H1 (cell line): ENCODE measurements around the gene ASB6. TPM values are rescaled to one million over a fixed set of nuclear protein-coding genes. Genes with fewer than 3 reads are reported as not detected.

Experiments
- CTCF ChIA-PET: fragments of 300-600 bp; sonication (Branson Sonifier 250); formaldehyde crosslinking; loops from one replicate; lab custom pipeline; 2021; ENCODE audit not compliant: partially characterized antibody; lab: Charles Lee
- POLR2A ChIA-PET: fragments of 300-600 bp; sonication (Branson Sonifier 250); formaldehyde crosslinking; loops from one replicate; lab custom pipeline; 2021; ENCODE audit warnings: inconsistent platforms; ENCODE audit not compliant: partially characterized antibody; lab: Charles Lee
- DNase-seq, 2 experiments: peaks; one replicate each; pipeline versions ENCODE4 v3.0.0 to v3.0.0-alpha.2; 2010 to 2022; ENCODE audit warnings: low spot score in 2 of 2, low read depth in 1 of 2, mixed read lengths in 1 of 2
- FAIRE-seq: peaks from 2 replicates; lab custom pipeline; 2011; peaks lifted over from hg19 to GRCh38; lab: Jason Lieb, UNC
- H2AFZ ChIP-seq: 2 replicates; pipeline ENCODE4 v1.8.1; 2012; ENCODE audit warnings: low read length, inconsistent platforms
- H2AK5ac ChIP-seq: 2 replicates; pipeline ENCODE4 v1.6.1; 2013; ENCODE audit warnings: low read depth, low read length
- H2BK120ac ChIP-seq: replicated peaks from 2 replicates; pipeline ENCODE3; 2013; ENCODE audit warnings: low read depth, low read length, inconsistent platforms
- H2BK12ac ChIP-seq: 2 replicates; pipeline ENCODE4 v1.6.1; 2013; ENCODE audit warnings: low read depth, low read length
- H2BK15ac ChIP-seq: 2 replicates; pipeline ENCODE4 v1.6.1; 2013; ENCODE audit warnings: low read length
- H2BK20ac ChIP-seq: 2 replicates; pipeline ENCODE4 v1.6.1; 2013; ENCODE audit warnings: low read length
- H2BK5ac ChIP-seq: 2 replicates; pipeline ENCODE4 v1.6.1; 2013; ENCODE audit warnings: low read depth, low read length
- H3K14ac ChIP-seq: 2 replicates; pipeline ENCODE4 v1.6.1; 2013; ENCODE audit warnings: inconsistent platforms; ENCODE audit not compliant: insufficient read length
- H3K18ac ChIP-seq: 2 replicates; pipeline ENCODE4 v1.6.1; 2013; ENCODE audit warnings: low read length; ENCODE audit errors: extremely low read depth
- H3K23ac ChIP-seq: 2 replicates; pipeline ENCODE4 v1.6.1; 2013; ENCODE audit warnings: inconsistent platforms; ENCODE audit not compliant: insufficient read length
- H3K23me2 ChIP-seq: 2 replicates; pipeline ENCODE4 v1.6.1; 2013; ENCODE audit warnings: low read depth, low read length
- H3K27ac ChIP-seq: 2 replicates; pipeline ENCODE4 v1.6.1; 2011; ENCODE audit warnings: low read depth, low read length, inconsistent platforms
- H3K27me3 ChIP-seq, 4 experiments: replicated peaks in 1 of 4; 1 replicate in 1 of 4; 2 replicates in 3 of 4; pipeline versions ENCODE4 v1.6.1 to v1.8.1; 2011 to 2013; ENCODE audit warnings: low read length in 3 of 4, mild to moderate bottlenecking in 3 of 4, inconsistent platforms in 2 of 4, mixed read lengths in 2 of 4, moderate library complexity in 1 of 4; ENCODE audit not compliant: control insufficient read depth in 3 of 4, insufficient read depth in 3 of 4; ENCODE audit errors: extremely low read depth in 1 of 4
- H3K36me3 ChIP-seq, 4 experiments: 2 replicates each; pipeline versions ENCODE4 v1.6.1 to v1.8.1; 2011 to 2013; ENCODE audit warnings: mild to moderate bottlenecking in 4 of 4, low read length in 3 of 4, moderate library complexity in 2 of 4, control low read depth in 1 of 4, inconsistent platforms in 1 of 4; ENCODE audit not compliant: insufficient read depth in 4 of 4, control insufficient read depth in 2 of 4
- H3K4ac ChIP-seq: replicated peaks from 2 replicates; pipeline ENCODE3; 2013; ENCODE audit warnings: low read length, low read depth, mixed read lengths, inconsistent platforms; ENCODE audit not compliant: insufficient read length
- H3K4me1 ChIP-seq, 4 experiments: replicated peaks in 1 of 4; 1 replicate in 1 of 4; 2 replicates in 3 of 4; pipeline versions ENCODE4 v1.6.1 to v1.8.1; 2011 to 2013; ENCODE audit warnings: low read length in 3 of 4, inconsistent platforms in 2 of 4, mixed read lengths in 1 of 4; ENCODE audit not compliant: insufficient read depth in 4 of 4, control insufficient read depth in 3 of 4
- H3K4me2 ChIP-seq, 2 experiments: 2 replicates each; pipeline versions ENCODE4 v1.6.1 to v1.8.1; 2011 to 2013; ENCODE audit warnings: low read depth in 2 of 2, low read length in 2 of 2, control low read depth in 1 of 2, inconsistent platforms in 1 of 2, mild to moderate bottlenecking in 1 of 2; ENCODE audit not compliant: insufficient read depth in 1 of 2
- H3K4me3 ChIP-seq, 4 experiments: fragments of 200-600, 300-600 bp in 1 of 4; sonication (generic), shearing (Covaris generic), sonication (Bioruptor Twin) in 1 of 4; 2 replicates each; pipeline versions ENCODE4 v1.5.1 to v1.8.1; 2011 to 2016; ENCODE audit warnings: low read length in 4 of 4, low read depth in 3 of 4, control low read depth in 2 of 4, inconsistent platforms in 2 of 4, mild to moderate bottlenecking in 2 of 4, mixed read lengths in 1 of 4, moderate library complexity in 1 of 4; ENCODE audit not compliant: insufficient read depth in 2 of 4; ENCODE audit errors: extremely low read depth in 1 of 4
- H3K56ac ChIP-seq: replicated peaks from 2 replicates; pipeline ENCODE3; 2013; ENCODE audit warnings: low read depth, mild to moderate bottlenecking, mixed read lengths, low read length, inconsistent platforms; ENCODE audit not compliant: insufficient read length
- H3K79me1 ChIP-seq: 2 replicates; pipeline ENCODE4 v1.6.1; 2013; ENCODE audit warnings: low read depth, low read length, control low read depth
- H3K79me2 ChIP-seq, 2 experiments: 2 replicates each; pipeline versions ENCODE4 v1.6.1 to v1.8.1; 2012 to 2013; ENCODE audit warnings: low read length in 2 of 2, mild to moderate bottlenecking in 2 of 2, inconsistent platforms in 1 of 2; ENCODE audit not compliant: insufficient read depth in 2 of 2, control insufficient read depth in 1 of 2
- H3K9ac ChIP-seq, 4 experiments: replicated peaks in 1 of 4; 1 replicate in 1 of 4; 2 replicates in 3 of 4; pipeline versions ENCODE4 v1.6.1 to v1.8.1; 2011 to 2013; ENCODE audit warnings: low read depth in 3 of 4, low read length in 3 of 4, control low read depth in 2 of 4, mild to moderate bottlenecking in 2 of 4, moderate library complexity in 2 of 4, inconsistent platforms in 1 of 4; ENCODE audit errors: extremely low read depth in 1 of 4
- H3K9me3 ChIP-seq, 2 experiments: 2 replicates each; pipeline versions ENCODE4 v1.6.1 to v1.8.1; 2012 to 2013; ENCODE audit warnings: mild to moderate bottlenecking in 2 of 2, moderate library complexity in 2 of 2, control low read depth in 1 of 2, inconsistent platforms in 1 of 2, low read depth in 1 of 2, low read length in 1 of 2, mixed read lengths in 1 of 2; ENCODE audit not compliant: insufficient read depth in 2 of 2
- H4K20me1 ChIP-seq, 2 experiments: replicated peaks in 1 of 2; 2 replicates each; pipeline versions ENCODE3 to v1.8.1; 2011 to 2013; ENCODE audit warnings: inconsistent platforms in 2 of 2, low read length in 2 of 2, mild to moderate bottlenecking in 1 of 2; ENCODE audit not compliant: insufficient read depth in 2 of 2, control insufficient read depth in 1 of 2
- H4K5ac ChIP-seq: 2 replicates; pipeline ENCODE4 v1.6.1; 2013; ENCODE audit warnings: low read length, low read depth, mixed read lengths, inconsistent platforms; ENCODE audit not compliant: insufficient read length
- H4K8ac ChIP-seq: 2 replicates; pipeline ENCODE4 v1.8.0; 2013; ENCODE audit warnings: mild to moderate bottlenecking, moderate library complexity, low read length, inconsistent platforms; ENCODE audit not compliant: insufficient read depth; ENCODE audit errors: extremely low read depth
- H4K91ac ChIP-seq: replicated peaks from 2 replicates; pipeline ENCODE3; 2013; ENCODE audit warnings: low read length, mixed read lengths, inconsistent platforms; ENCODE audit not compliant: insufficient read length
- NRF1 ChIP-seq: IDR thresholded peaks from 2 replicates; pipeline ENCODE4 v1.6.1; 2011; ENCODE audit warnings: mild to moderate bottlenecking, low read depth, low read length, improper control_type of control experiment
- SUZ12 ChIP-seq: fragments of 200-600 bp; sonication (generic); IDR thresholded peaks from 2 replicates; pipeline ENCODE4 v1.6.1; 2012; ENCODE audit warnings: mild to moderate bottlenecking, inconsistent platforms, low read length, moderate library complexity, mixed read lengths
- TAF7 ChIP-seq: optimal IDR thresholded peaks from 2 replicates; pipeline ENCODE3; 2011; ENCODE audit warnings: low read depth, mild to moderate bottlenecking, inconsistent platforms, low read length, moderate library complexity, borderline replicate concordance
- ZNF274 ChIP-seq: IDR thresholded peaks from 2 replicates; pipeline ENCODE4 v1.7.0; 2012; ENCODE audit warnings: low read length, borderline replicate concordance; ENCODE audit errors: extremely low read depth
- whole genome bisulfite sequencing, 2 experiments: shearing (Covaris generic) in 1 of 2; methylation state at CpG; one replicate each; pipeline versions ENCODE4 v1.1.6 to v1.1.7; 2013 to 2015; ENCODE audit warnings: low lambda C conversion rate in 2 of 2, mixed read lengths in 2 of 2, inconsistent platforms in 1 of 2, low coverage in 1 of 2, missing lambda C conversion rate in 1 of 2; ENCODE audit not compliant: insufficient replicate concordance in 2 of 2, insufficient coverage in 1 of 2, insufficient read length in 1 of 2; ENCODE audit errors: extremely low coverage in 1 of 2, missing lambda C conversion rate in 1 of 2; 5-methylcytosine and 5-hydroxymethylcytosine counted together
- polyA plus RNA-seq, 7 experiments: library from polyadenylated mRNA; depleted of rRNA in 3 of 7; stranded (reverse) in 5 of 7; unstranded in 2 of 7; fragments of >200 nt in 5 of 7; fragments of 200-250 nt in 2 of 7; gene quantifications; 1 replicate in 5 of 7; 2 replicates in 1 of 7; 4 replicates in 1 of 7; pipeline versions ENCODE4 v1.2.1 to v1.2.3, GENCODE V29; 2011 to 2013; ENCODE audit warnings: missing spikeins in 2 of 7, mixed read lengths in 2 of 7
- total RNA-seq: library from RNA; stranded (reverse); fragmentation: NEBNext Ultra II Directional; extraction: Animal tissue kit (Norgen Biotek cat#: 25700); gene quantifications from 2 replicates; pipeline ENCODE4 v1.2.1, GENCODE V29; 2021
- TF ChIP-seq, protein P1 (sequence below): IDR thresholded peaks from 2 replicates; pipeline ENCODE4 v1.6.1; 2012; ENCODE audit warnings: inconsistent platforms

ASB6 gene
- total and polyA plus RNA-seq, 2 of the 8 experiments (the other 6 are each of a cell fraction or from before 2014, with no cell fraction given): 14.0 to 17.3 TPM

- Histone ChIP-seq H3K18ac (no peak overlapping the region), H2BK120ac (no peak overlapping the region), H2BK15ac (no peak overlapping the region), H3K36me3 (no peaks in the 10 kb centered on the region), H3K9ac (no peak overlapping the region), H2BK5ac (no peak overlapping the region), H3K79me2 (no peaks in the 10 kb centered on the region), H3K56ac (no peak overlapping the region), H4K20me1 (no peaks in the 10 kb centered on the region), H3K9me3 (no peaks in the 10 kb centered on the region), H3K4me3 (peak overlapping the region; percentile 32 to 77 (median 40); a peak in 6 of 8 replicates), H3K27me3 (peaks cover 9 to 30% (median 21%) of the 10 kb centered on the region in 4 experiments), H4K91ac (no peak overlapping the region), H2AFZ (no peak overlapping the region; the same call in 1 of the 2 replicates), H4K5ac (no peak overlapping the region), H3K4ac (no peak overlapping the region), H4K8ac (no peak overlapping the region), H3K27ac (no peak overlapping the region), H2AK5ac (no peak overlapping the region), H3K23me2 (peaks cover 9% of the 10 kb centered on the region; the same call in 1 of the 2 replicates), H3K79me1 (no peaks in the 10 kb centered on the region), H3K23ac (no peak overlapping the region), H3K14ac (no peak overlapping the region), H3K4me1 (peaks cover 0 to 7% (median 4%) of the 10 kb centered on the region in 4 experiments; a peak in 6 of 7 replicates), H2BK12ac (no peak overlapping the region), H2BK20ac (no peak overlapping the region), H3K4me2 (peak overlapping the region; percentile 52 to 72)
- WGBS, 2 experiments: 10% methylated on average over 19 of the region's 36 CpGs; no CpG with 5 or more reads in 1 of the 2 experiments
- TF ChIP-seq TAF7 (no peak), NRF1 (no peak), ZNF274 (no peak), SUZ12 (peak; percentile 62; the same call in 1 of the 2 replicates)
- TF ChIP-seq, protein P1, sequence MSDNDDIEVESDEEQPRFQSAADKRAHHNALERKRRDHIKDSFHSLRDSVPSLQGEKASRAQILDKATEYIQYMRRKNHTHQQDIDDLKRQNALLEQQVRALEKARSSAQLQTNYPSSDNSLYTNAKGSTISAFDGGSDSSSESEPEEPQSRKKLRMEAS: no peak
- peak in 1 of 2 experiments; percentile 65 for DNase-seq
- ChIA-PET CTCF (interaction anchor here (0.6 to 2.7 kb wide), 2 partner anchors 73 to 119 kb away, joined by 4 to 8 read pairs; no protein-coding TSS in a partner anchor), POLR2A (interaction anchor here (3.0 kb wide), 1 partner anchor 10 kb away, joined by 6 read pairs; no protein-coding TSS in a partner anchor)
- FAIRE-seq: no peak
Observed at GRCh38 chr9:129664746-129665388, 22.9 kb upstream of the ASB6 start.
